Loucy (cell line): ENCODE measurements around the gene CYP2A13.

ENCODE experiments used
- H2AFZ ChIP-seq: fragments of 200-600 bp; sonication (generic); 2 replicates; pipeline ENCODE4 v1.6.0; 2016; ENCODE audit warnings: antibody characterized with exemption, mild to moderate bottlenecking, low read length, moderate library complexity
- H3F3A ChIP-seq: fragments of 200-600 bp; 2 replicates; pipeline ENCODE4 v1.6.0; 2016; ENCODE audit warnings: antibody characterized with exemption, low read depth, mild to moderate bottlenecking
- H3K27me3 ChIP-seq: fragments of 200-600 bp; sonication (generic); 2 replicates; pipeline ENCODE4 v1.6.1; 2014; ENCODE audit warnings: low read length, mild to moderate bottlenecking; ENCODE audit not compliant: insufficient read depth, poor library complexity, severe bottlenecking
- H3K36me3 ChIP-seq: fragments of 200-600 bp; sonication (generic); 2 replicates; pipeline ENCODE4 v1.6.1; 2016; ENCODE audit warnings: low read length; ENCODE audit not compliant: insufficient read depth
- H3K4me1 ChIP-seq: fragments of 200-600 bp; sonication (generic); 2 replicates; pipeline ENCODE4 v1.5.1; 2014; ENCODE audit warnings: low read length, mild to moderate bottlenecking; ENCODE audit not compliant: insufficient read depth, poor library complexity, severe bottlenecking
- H3K4me2 ChIP-seq: fragments of 200-600 bp; sonication (generic); 2 replicates; pipeline ENCODE4 v1.6.0; 2014; ENCODE audit warnings: antibody characterized with exemption, low read length, low read depth, mild to moderate bottlenecking; ENCODE audit not compliant: poor library complexity, severe bottlenecking
- H3K4me3 ChIP-seq: fragments of 200-600 bp; sonication (generic); 2 replicates; pipeline ENCODE4 v1.5.1; 2014; ENCODE audit warnings: low read length, mild to moderate bottlenecking, mixed read lengths; ENCODE audit not compliant: poor library complexity, severe bottlenecking
- H3K79me2 ChIP-seq: fragments of 200-600 bp; sonication (generic); 2 replicates; pipeline ENCODE4 v1.6.1; 2014; ENCODE audit warnings: low read length; ENCODE audit not compliant: insufficient read depth
- H3K9ac ChIP-seq: fragments of 200-600 bp; sonication (generic); 2 replicates; pipeline ENCODE4 v1.6.0; 2014; ENCODE audit warnings: mild to moderate bottlenecking, low read depth, low read length, moderate library complexity; ENCODE audit not compliant: poor library complexity, severe bottlenecking
- H3K9me2 ChIP-seq: fragments of 200-600 bp; sonication (generic); replicated peaks from 2 replicates; pipeline ENCODE4 v1.6.1; 2016; ENCODE audit warnings: low read depth, low read length, mixed read lengths
- H3K9me3 ChIP-seq: fragments of 200-600 bp; sonication (generic); 2 replicates; pipeline ENCODE4 v1.6.1; 2014; ENCODE audit warnings: mild to moderate bottlenecking, antibody characterized with exemption, low read length, low read depth; ENCODE audit not compliant: insufficient read depth
- H4K20me1 ChIP-seq: fragments of 200-600 bp; sonication (generic); 2 replicates; pipeline ENCODE4 v1.6.0; 2014; ENCODE audit warnings: antibody characterized with exemption, low read length, mild to moderate bottlenecking; ENCODE audit not compliant: insufficient read depth, poor library complexity, severe bottlenecking
- CTCF ChIP-seq: fragments of 200-600 bp; sonication (generic); conservative IDR thresholded peaks from 2 replicates; pipeline ENCODE4 v1.5.1; 2014; ENCODE audit warnings: mild to moderate bottlenecking, antibody characterized with exemption, low read length
- EZH2phosphoT487 ChIP-seq: fragments of 200-600 bp; IDR thresholded peaks from 2 replicates; pipeline ENCODE4 v1.6.1; 2018; ENCODE audit warnings: antibody characterized with exemption, mild to moderate bottlenecking, moderate library complexity, borderline replicate concordance

Gene CYP2A13

GRCh38 chr19:41085748-41086415, 2.4 kb upstream of the CYP2A13 start:
- Histone ChIP-seq H3K9me3 (no peaks in the 10 kb centered on the region), H3K9me2 (no peaks in the 10 kb centered on the region), H3F3A (no peaks in the 10 kb centered on the region), H3K4me2 (no peak overlapping the region), H4K20me1 (no peaks in the 10 kb centered on the region), H3K27me3 (no peaks in the 10 kb centered on the region), H3K4me1 (no peaks in the 10 kb centered on the region), H2AFZ (no peak overlapping the region), H3K36me3 (no peaks in the 10 kb centered on the region), H3K9ac (no peak overlapping the region), H3K4me3 (no peak overlapping the region), H3K79me2 (no peaks in the 10 kb centered on the region)
- TF ChIP-seq EZH2phosphoT487: no peak
- TF ChIP-seq CTCF: no peak

- no peak for TF ChIP-seq EZH2phosphoT487
- no peak for TF ChIP-seq CTCF
- Histone ChIP-seq H3K9me2 (no peaks in the 10 kb centered on the region), H3K4me1 (no peaks in the 10 kb centered on the region), H3F3A (no peaks in the 10 kb centered on the region), H3K9me3 (no peaks in the 10 kb centered on the region), H4K20me1 (no peaks in the 10 kb centered on the region), H2AFZ (no peak overlapping the region), H3K36me3 (no peaks in the 10 kb centered on the region), H3K4me2 (no peak overlapping the region), H3K4me3 (no peak overlapping the region), H3K9ac (no peak overlapping the region), H3K27me3 (no peaks in the 10 kb centered on the region), H3K79me2 (no peaks in the 10 kb centered on the region)
These were observed 1.7 kb downstream of the CYP2A13 start for GRCh38 chr19:41089959-41090358.

GRCh38 chr19:41095703-41096102, 7.5 kb downstream of the CYP2A13 start:
- Histone ChIP-seq H2AFZ (no peak overlapping the region), H4K20me1 (no peaks in the 10 kb centered on the region), H3K4me3 (no peak overlapping the region), H3K4me1 (no peaks in the 10 kb centered on the region), H3K4me2 (no peak overlapping the region), H3K9ac (no peak overlapping the region), H3K9me2 (no peaks in the 10 kb centered on the region), H3K79me2 (no peaks in the 10 kb centered on the region), H3K36me3 (no peaks in the 10 kb centered on the region), H3K27me3 (no peaks in the 10 kb centered on the region), H3F3A (no peaks in the 10 kb centered on the region), H3K9me3 (no peaks in the 10 kb centered on the region)
- TF ChIP-seq CTCF (no peak), EZH2phosphoT487 (no peak)
